ENCODE data around the gene JMJD8. TPM values are rescaled to one million over a fixed set of nuclear protein-coding genes. Genes with fewer than 3 reads are reported as not detected.

The JMJD8 gene
- total RNA-seq, 2 experiments from 2014 or later: 48.7 to 82.3 TPM

GRCh38 chr16:704552-705380 is 20.6 kb upstream of the JMJD8 start:
- intact Hi-C loops (cut with micrococcal nuclease; ENCODE audit: unreplicated experiment): no loop called here
- H2AFZ ChIP-seq (ENCODE audit: low read length): no peak overlapping the region
- H4K20me1 ChIP-seq (ENCODE audit: insufficient read depth, low read length): no peaks in the 10 kb centered on the region
- H3K4me3 ChIP-seq (ENCODE audit: low read depth, low read length, poor library complexity, severe bottlenecking): no peak overlapping the region
- H3K9me3 ChIP-seq (ENCODE audit: low read length): no peaks in the 10 kb centered on the region
- DNase-seq (ENCODE audit: low spot score): no peak
- no peak overlapping the region for H3K27ac ChIP-seq (ENCODE audit: low read depth, low read length, poor library complexity, severe bottlenecking)
- CTCF ChIA-PET (ENCODE audit: unreplicated experiment): no interaction called here
- BruUV-seq (replicated peaks): no TSS peak
- POLR2A ChIA-PET: interaction anchor here (0.6 kb wide), 1 partner anchor 65 kb away, joined by 5 read pairs; no protein-coding TSS in a partner anchor
- no peak overlapping the region for H3K4me2 ChIP-seq (ENCODE audit: low read length)
- TF ChIP-seq EZH2phosphoT487 (IDR thresholded peaks at IDR 0.05; ENCODE audit: borderline replicate concordance, low read depth, low read length) (no peak), CTCF (conservative IDR thresholded peaks at IDR 0.05; ENCODE audit: low read length) (no peak)
- H3K79me2 ChIP-seq (ENCODE audit: insufficient read depth, low read depth, low read length): no peaks in the 10 kb centered on the region
- no peaks in the 10 kb centered on the region for H3K36me3 ChIP-seq (ENCODE audit: insufficient read depth, low read length)
- H3K4me1 ChIP-seq (ENCODE audit: insufficient read depth, low read length, poor library complexity, severe bottlenecking): no peaks in the 10 kb centered on the region
- no peaks in the 10 kb centered on the region for H3K9me2 ChIP-seq (ENCODE audit: insufficient read depth, low read length)

- intact Hi-C loops (cut with micrococcal nuclease; ENCODE audit: unreplicated experiment): no loop called here
- H3K4me1 ChIP-seq (ENCODE audit: insufficient read depth, low read length, poor library complexity, severe bottlenecking): no peaks in the 10 kb centered on the region
- POLR2A ChIA-PET: no interaction called here
- no peaks in the 10 kb centered on the region for H3K79me2 ChIP-seq (ENCODE audit: insufficient read depth, low read depth, low read length)
- DNase-seq (ENCODE audit: low spot score): no peak
- no peak overlapping the region for H2AFZ ChIP-seq (ENCODE audit: low read length)
- no peak overlapping the region for H3K4me2 ChIP-seq (ENCODE audit: low read length)
- BruUV-seq (replicated peaks): no TSS peak
- TF ChIP-seq CTCF (conservative IDR thresholded peaks at IDR 0.05; ENCODE audit: low read length) (no peak), EZH2phosphoT487 (IDR thresholded peaks at IDR 0.05; ENCODE audit: borderline replicate concordance, low read depth, low read length) (no peak)
- H4K20me1 ChIP-seq (ENCODE audit: insufficient read depth, low read length): no peaks in the 10 kb centered on the region
- CTCF ChIA-PET (ENCODE audit: unreplicated experiment): no interaction called here
- no peaks in the 10 kb centered on the region for H3K9me3 ChIP-seq (ENCODE audit: low read length)
- H3K27ac ChIP-seq (ENCODE audit: low read depth, low read length, poor library complexity, severe bottlenecking): no peak overlapping the region
- no peaks in the 10 kb centered on the region for H3K9me2 ChIP-seq (ENCODE audit: insufficient read depth, low read length)
- no peak overlapping the region for H3K4me3 ChIP-seq (ENCODE audit: low read depth, low read length, poor library complexity, severe bottlenecking)
- no peaks in the 10 kb centered on the region for H3K36me3 ChIP-seq (ENCODE audit: insufficient read depth, low read length)
Observed at GRCh38 chr16:704047-704446, 19.9 kb upstream of the JMJD8 start.

GRCh38 chr16:703406-703805 is 19.3 kb upstream of the JMJD8 start:
- no peaks in the 10 kb centered on the region for H3K9me3 ChIP-seq (ENCODE audit: low read length)
- no TSS peak for BruUV-seq (replicated peaks)
- intact Hi-C loops (cut with micrococcal nuclease; ENCODE audit: unreplicated experiment): no loop called here
- no peaks in the 10 kb centered on the region for H3K79me2 ChIP-seq (ENCODE audit: insufficient read depth, low read depth, low read length)
- H3K27ac ChIP-seq (ENCODE audit: low read depth, low read length, poor library complexity, severe bottlenecking): no peak overlapping the region
- no peaks in the 10 kb centered on the region for H3K9me2 ChIP-seq (ENCODE audit: insufficient read depth, low read length)
- ChIA-PET POLR2A (no interaction called here), CTCF (ENCODE audit: unreplicated experiment) (no interaction called here)
- H3K4me1 ChIP-seq (ENCODE audit: insufficient read depth, low read length, poor library complexity, severe bottlenecking): no peaks in the 10 kb centered on the region
- no peak overlapping the region for H3K4me3 ChIP-seq (ENCODE audit: low read depth, low read length, poor library complexity, severe bottlenecking)
- TF ChIP-seq EZH2phosphoT487 (IDR thresholded peaks at IDR 0.05; ENCODE audit: borderline replicate concordance, low read depth, low read length): no peak
- TF ChIP-seq CTCF (conservative IDR thresholded peaks at IDR 0.05; ENCODE audit: low read length): no peak
- H3K36me3 ChIP-seq (ENCODE audit: insufficient read depth, low read length): no peaks in the 10 kb centered on the region
- H4K20me1 ChIP-seq (ENCODE audit: insufficient read depth, low read length): no peaks in the 10 kb centered on the region
- DNase-seq (ENCODE audit: low spot score): no peak
- no peak overlapping the region for H3K4me2 ChIP-seq (ENCODE audit: low read length)
- H2AFZ ChIP-seq (ENCODE audit: low read length): no peak overlapping the region
